Adrenal gland (tissue), 12 donors: ENCODE measurements around the gene TAC3. TPM values are rescaled to one million over a fixed set of nuclear protein-coding genes. Genes with fewer than 3 reads are reported as not detected.

Source experiments
- polyA plus RNA-seq, 3 donors: library from polyadenylated mRNA; stranded (reverse); fragments of 200-250 nt in 2 of 3; fragments of 350-450 nt in 1 of 3; fragmentation: Illumina TruSeq in 1 of 3; extraction: RNeasy Lipid Tissue Mini Kit (QIAGEN cat#74804) in 1 of 3; gene quantifications; one replicate each; pipeline ENCODE4 v1.2.3, GENCODE V29; 2013 to 2014
- total RNA-seq, 9 donors: library from RNA; depleted of rRNA in 4 of 9; stranded (reverse); fragments of >200 nt in 4 of 9; fragments of 120-200 nt in 1 of 9; fragmentation: NEBNext Ultra II Directional in 1 of 9; extraction: Animal tissue kit (Norgen Biotek cat#: 25700) in 1 of 9; gene quantifications; one replicate each; pipeline versions ENCODE4 v1.1.0 to v1.2.4, GENCODE V29; 2013 to 2023
- donor health status: healthy with polysubstance abuse.
- donor health status: Bipolar disorder and iron deficiency.
- donor health status: DM: yes; HTN: yes; CAD: no.
- donor health status: DM: no; HTN: no; CAD: no.
- donor health status: DM: no; HTN: no; CAD: no.
- donor health status: DM: yes; HTN: yes; CAD: no.

TAC3 gene
- total and polyA plus RNA-seq, 12 donors: 0.39 to 1.1 (median 0.46) TPM; not detected in 9

Other genes with a start within 250 kb of the TAC3 start
- gene SDR9C7, start 82.1 kb downstream of the TAC3 start, total RNA-seq: under 1 TPM in 1 of 9 donors, not detected in 8; 0.06 TPM
- not detected for gene SDR9C7, start 82.1 kb downstream of the TAC3 start, polyA plus RNA-seq
- gene RDH16, start 58.9 kb downstream of the TAC3 start, total RNA-seq: under 1 TPM in 8 of 9 donors, not detected in 1; 0.32 to 0.72 (median 0.49) TPM
- 1 to 10 TPM in 1 of 3 donors, under 1 TPM in 2; 0.05 to 1.1 (median 0.61) TPM for gene RDH16, start 58.9 kb downstream of the TAC3 start, polyA plus RNA-seq
- 1 to 10 TPM; 3.2 to 6.0 (median 4.3) TPM for gene ZBTB39, start 10.0 kb downstream of the TAC3 start, total RNA-seq
- 1 to 10 TPM; 1.4 to 2.7 (median 1.5) TPM for gene ZBTB39, start 10.0 kb downstream of the TAC3 start, polyA plus RNA-seq
- gene MYO1A, start 33.6 kb upstream of the TAC3 start, total RNA-seq: 1 to 10 TPM in 3 of 9 donors, under 1 TPM in 5, not detected in 1; under 0.01 to 1.6 (median 0.43) TPM
- under 1 TPM; 0.46 to 0.88 (median 0.64) TPM for gene MYO1A, start 33.6 kb upstream of the TAC3 start, polyA plus RNA-seq
- 10 to 100 TPM in 4 of 9 donors, 1 to 10 TPM in 5; 5.8 to 16.4 (median 10.0) TPM for gene NEMP1, start 62.3 kb upstream of the TAC3 start, total RNA-seq
- gene NEMP1, start 62.3 kb upstream of the TAC3 start, polyA plus RNA-seq: 1 to 10 TPM; 2.7 to 5.7 (median 3.1) TPM
- 10 to 100 TPM; 11.4 to 36.0 (median 18.1) TPM for gene NAB2, start 72.6 kb upstream of the TAC3 start, total RNA-seq
- 10 to 100 TPM in 2 of 3 donors, 1 to 10 TPM in 1; 9.4 to 64.6 (median 56.9) TPM for gene NAB2, start 72.6 kb upstream of the TAC3 start, polyA plus RNA-seq
- 100 to 1,000 TPM in 8 of 9 donors, 10 to 100 TPM in 1; 71.9 to 227 (median 153) TPM for gene STAT6, start 94.8 kb upstream of the TAC3 start, total RNA-seq
- 100 to 1,000 TPM; 102 to 321 (median 177) TPM for gene STAT6, start 94.8 kb upstream of the TAC3 start, polyA plus RNA-seq
- 100 to 1,000 TPM in 8 of 9 donors, 10 to 100 TPM in 1; 18.4 to 307 (median 159) TPM for gene LRP1, start 112.0 kb upstream of the TAC3 start, total RNA-seq
- gene LRP1, start 112.0 kb upstream of the TAC3 start, polyA plus RNA-seq: 10 to 100 TPM; 21.2 to 81.0 (median 59.2) TPM
- not detected for gene LRP1-AS, start 131.1 kb upstream of the TAC3 start, total RNA-seq
- gene LRP1-AS, start 131.1 kb upstream of the TAC3 start, polyA plus RNA-seq: not detected
- gene NXPH4, start 200.3 kb upstream of the TAC3 start, total RNA-seq: 1 to 10 TPM in 1 of 9 donors, under 1 TPM in 5, not detected in 3; 0.06 to 3.7 (median 0.36) TPM
- 1 to 10 TPM in 2 of 3 donors, under 1 TPM in 1; 0.62 to 1.7 (median 1.2) TPM for gene NXPH4, start 200.3 kb upstream of the TAC3 start, polyA plus RNA-seq
- gene SHMT2, start 213.2 kb upstream of the TAC3 start, total RNA-seq: 10 to 100 TPM; 50.5 to 94.7 (median 70.9) TPM
- gene SHMT2, start 213.2 kb upstream of the TAC3 start, polyA plus RNA-seq: 10 to 100 TPM; 25.2 to 43.0 (median 29.0) TPM
- gene STAC3, start 234.7 kb upstream of the TAC3 start, total RNA-seq: 1 to 10 TPM in 8 of 9 donors, under 1 TPM in 1; 0.30 to 4.1 (median 2.4) TPM
- 10 to 100 TPM in 1 of 3 donors, 1 to 10 TPM in 2; 2.0 to 10.5 (median 4.5) TPM for gene STAC3, start 234.7 kb upstream of the TAC3 start, polyA plus RNA-seq